GM18517 (cell line): Measurements from ENCODE around the gene CCDC181.
"Not testable (repeated sequence)": the region's sequence is repeated elsewhere in the genome, so short reads cannot be mapped to it uniquely, and the experiment has no call there.

ENCODE experiments used
- ATAC-seq: cut with Tn5 transposase; IDR thresholded peaks from one replicate; pipeline ENCODE4 v1.9.1; 2021; ENCODE audit warnings: mild to moderate bottlenecking, moderate library complexity; ENCODE audit not compliant: unreplicated experiment

CCDC181 gene

DNA sequence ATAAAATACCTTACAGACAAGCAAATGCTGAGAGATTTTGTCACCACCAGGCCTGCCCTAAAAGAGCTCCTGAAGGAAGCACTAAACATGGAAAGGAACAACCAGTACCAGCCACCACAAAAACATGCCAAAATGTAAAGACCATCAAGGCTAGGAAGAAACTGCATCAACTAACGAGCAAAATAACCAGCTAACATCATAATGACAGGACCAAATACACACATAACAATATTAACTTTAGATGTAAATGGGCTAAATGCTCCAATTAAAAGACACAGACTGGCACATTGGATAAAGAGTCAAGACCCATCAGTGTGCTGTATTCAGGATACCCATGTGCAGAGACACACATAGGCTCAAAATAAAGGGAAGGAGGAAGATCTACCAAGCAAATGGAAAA lies 24.7 kb downstream of the CCDC181 start:
- not testable (repeated sequence) for ATAC-seq

DNA sequence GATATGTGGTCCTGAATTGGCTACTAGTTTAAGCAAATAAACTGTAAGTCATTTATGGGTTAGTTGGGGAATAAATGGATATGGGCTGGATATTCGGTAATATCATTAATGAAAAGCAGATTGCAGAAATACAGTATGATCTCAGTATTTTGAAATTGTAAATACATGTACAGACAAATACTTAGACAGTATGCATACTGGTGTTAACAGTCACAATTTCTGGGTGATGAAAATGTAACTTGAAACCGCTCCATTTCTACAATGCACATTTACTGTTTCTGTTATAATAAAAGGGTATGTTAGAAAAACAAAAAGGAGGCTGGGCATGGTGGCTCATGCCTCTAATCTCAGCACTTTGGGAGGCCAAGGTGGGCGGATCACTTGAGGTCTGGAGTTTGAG lies 31.3 kb downstream of the CCDC181 start:
- ATAC-seq, result no peak

DNA sequence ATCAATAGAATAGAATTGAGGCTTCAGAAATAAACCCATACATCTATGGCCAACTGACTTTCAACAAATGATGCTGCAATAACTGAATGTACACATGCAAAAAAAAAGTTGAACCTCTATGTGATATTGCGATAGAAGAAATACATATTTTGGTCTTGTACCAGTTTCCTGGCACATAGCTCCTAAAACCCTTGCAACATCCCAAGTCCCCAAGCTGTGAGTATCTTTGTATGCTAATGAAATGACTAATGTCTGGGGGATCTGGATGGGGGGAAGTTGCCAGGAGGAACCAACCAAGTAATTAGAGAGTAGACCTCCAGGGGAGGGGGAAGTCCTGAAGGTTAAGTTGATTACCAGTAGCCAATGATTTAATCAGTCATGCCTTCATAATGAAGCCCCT lies 34.9 kb downstream of the CCDC181 start:
- no peak for ATAC-seq

DNA sequence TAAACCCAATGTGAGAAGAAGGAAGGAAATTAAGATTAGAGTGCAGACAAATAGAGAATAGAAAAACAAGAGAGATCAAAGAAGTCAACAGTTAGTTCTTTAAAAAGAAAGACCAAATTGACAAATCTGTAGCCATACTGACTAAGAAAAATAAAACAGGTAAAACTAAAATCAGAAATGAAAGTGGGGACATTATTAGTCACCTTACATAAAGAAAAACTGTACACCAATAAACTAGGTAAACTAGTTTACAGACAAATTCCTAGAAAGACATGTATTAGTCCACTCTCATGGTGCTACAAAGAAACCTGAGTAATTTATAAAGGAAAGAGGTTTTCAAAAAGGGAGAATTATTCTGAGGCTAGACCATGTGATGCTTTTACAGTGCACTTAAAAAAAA lies 37.0 kb downstream of the CCDC181 start:
- peak; percentile 84 for ATAC-seq

DNA sequence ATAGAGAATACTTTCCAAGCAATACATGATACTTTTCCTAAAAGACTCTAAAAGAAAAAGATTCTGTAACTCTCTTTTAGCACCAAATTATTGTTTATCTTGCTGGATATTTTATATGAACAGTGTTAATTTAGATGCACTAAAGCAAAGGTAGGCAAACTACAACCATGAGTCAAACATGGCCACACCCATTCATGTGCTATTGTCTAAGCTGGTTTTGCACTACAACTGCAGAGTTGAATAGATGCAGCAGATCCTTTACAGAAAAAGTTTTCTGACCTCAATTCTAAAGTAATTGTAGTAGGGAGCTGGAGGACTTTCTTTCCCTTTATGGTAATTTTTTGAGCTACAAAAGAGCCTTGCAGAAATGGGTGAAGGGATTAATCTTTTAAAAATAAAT lies 39.9 kb downstream of the CCDC181 start:
- no peak for ATAC-seq

DNA sequence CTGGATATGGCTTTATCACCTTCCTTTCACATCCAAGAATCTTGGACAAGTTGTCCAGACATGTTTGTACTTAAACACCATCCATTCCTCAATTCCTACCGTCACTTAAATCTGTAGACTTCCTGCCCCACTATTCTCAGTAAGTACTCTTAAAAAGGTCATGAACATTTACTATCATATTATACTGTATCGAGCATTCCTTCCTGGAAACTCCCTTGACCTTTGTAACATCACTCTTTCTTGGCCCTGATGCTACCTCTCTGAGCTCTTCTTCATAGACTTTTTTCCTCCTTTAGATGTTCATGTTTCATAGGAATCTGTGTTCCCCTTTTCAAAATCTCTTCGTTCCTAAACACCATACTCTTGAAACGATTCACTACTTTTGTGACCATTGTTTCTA lies 43.8 kb downstream of the CCDC181 start:
- no peak for ATAC-seq

DNA sequence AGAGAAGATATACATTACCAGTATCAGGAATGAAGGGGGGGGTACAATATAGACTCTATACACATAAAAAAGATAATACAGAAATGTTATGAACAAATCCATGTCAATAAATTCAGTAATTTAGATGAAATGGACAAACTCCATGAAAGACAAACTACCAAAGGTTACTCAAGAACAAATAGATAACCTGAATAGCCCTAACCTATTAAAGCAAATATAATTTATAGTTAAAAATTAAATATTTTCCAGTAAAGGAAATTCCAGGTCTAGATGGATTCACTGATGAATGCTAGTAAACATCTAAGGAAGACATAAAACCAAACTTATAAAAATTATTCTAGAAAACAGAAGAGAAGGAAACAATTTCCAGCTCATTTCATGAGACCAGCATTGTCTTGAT lies 46.1 kb downstream of the CCDC181 start:
- no peak for ATAC-seq

DNA sequence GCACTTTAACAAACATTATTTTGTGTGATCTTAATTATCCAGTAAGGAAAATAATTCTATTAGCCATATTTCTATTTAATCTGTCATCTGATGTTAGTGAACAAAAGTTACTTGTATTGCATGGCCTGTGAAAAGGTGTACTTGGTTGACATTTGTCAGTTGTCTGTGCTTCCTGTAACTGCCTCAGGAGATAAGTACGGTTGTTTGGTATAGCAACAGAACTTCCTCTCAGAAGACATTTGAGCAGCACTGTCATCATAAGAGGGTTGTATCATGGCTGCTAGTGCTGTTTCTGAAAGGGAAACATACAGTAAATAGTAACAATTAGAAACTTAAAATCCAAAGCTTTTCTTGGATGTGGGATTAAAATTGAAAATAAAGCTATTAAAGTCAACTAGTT lies 55.9 kb downstream of the CCDC181 start:
- no peak for ATAC-seq

DNA sequence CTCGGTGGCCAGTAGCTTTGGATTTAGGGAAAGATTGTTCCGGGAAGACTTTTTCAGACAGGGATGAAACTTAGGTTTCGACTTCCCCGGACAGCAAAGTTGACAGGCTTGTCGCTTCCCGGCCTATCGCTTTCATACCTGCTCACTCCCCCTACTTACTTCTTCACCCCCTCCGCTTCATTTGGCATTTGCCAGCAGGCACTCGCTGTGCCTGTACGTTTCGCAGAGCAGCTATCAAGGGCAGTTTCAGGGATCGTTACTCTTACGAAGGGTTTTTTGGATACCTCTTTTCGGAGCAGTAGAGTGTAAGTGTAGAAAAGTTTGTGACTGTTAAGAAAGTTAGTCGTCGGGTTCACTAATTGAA lies 58.9 kb downstream of the CCDC181 start:
- ATAC-seq, result peak; percentile 17

DNA sequence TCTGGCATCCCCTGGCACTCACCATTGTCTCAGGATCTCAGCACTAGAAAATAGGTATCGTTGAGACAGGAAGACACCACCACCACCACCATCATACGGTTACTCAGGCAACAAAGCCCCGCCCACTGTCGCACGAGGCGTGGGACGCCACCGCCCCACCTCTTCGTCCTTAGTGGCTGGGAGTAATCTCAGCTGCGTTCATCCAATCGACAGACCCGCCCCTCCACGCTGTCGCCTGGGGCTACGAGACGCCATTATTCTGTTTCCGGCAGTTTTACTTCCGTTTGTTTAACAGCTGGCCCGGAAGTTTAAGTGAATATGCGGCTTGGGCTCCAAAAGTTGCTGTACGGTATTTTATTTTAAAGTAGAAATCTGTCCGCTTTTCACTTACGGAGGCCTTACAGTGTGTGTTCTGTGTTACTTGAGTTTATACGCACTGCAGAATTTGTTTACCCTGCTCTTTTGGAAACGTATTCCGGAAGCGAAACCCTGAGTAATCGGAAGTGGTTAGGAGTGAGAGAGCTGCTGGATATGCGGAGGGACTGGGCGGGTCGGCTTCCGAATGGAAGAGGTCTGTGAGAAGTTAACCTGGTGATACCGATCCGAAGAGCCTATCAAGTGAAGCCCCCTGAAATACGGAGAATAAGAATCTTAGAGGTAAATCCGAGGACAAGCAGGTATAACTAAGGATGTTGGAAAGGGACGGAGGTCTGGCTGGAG lies 59.4 kb downstream of the CCDC181 start, which contains the start of the genes BLZF1 and NME7:
Gene BLZF1, plus strand, starts transcription at position 510 of the 720 bp plus-strand sequence. CDS start 1,328 bp downstream, outside the sequence.
Gene NME7, minus strand, starts transcription at position 112 of the 720 bp plus-strand sequence. Its CDS starts 87 bp downstream, at position 25.
- peak; percentile 93 for ATAC-seq

DNA sequence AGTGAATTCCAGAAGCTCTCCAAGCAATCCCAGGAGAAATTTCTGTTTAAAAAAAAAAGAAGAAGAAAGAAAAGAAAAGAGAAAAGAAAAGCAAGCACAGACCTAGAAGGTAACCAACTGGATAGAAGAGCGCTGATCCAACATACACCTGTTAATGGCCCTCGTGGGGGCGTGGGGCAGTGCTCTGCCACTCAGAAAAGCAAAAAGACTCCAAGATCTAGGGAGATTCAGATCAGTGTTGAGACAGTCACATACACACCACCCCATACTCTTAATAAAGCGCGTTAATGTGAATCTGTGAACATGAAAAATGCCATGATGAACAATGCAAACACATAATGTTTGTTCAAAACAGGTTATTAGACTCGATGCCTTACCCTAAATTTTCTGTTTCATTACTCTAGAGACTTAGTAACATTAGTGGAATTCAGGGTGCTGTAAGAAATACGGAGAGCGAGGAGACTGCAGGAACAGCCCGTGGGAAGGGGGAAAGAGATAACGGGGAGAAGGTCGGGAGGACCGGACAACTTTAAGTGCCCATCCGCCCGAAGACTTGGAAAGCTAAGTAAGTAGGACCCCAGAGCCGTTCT lies 60.1 kb downstream of the CCDC181 start:
- ATAC-seq, result no peak

DNA sequence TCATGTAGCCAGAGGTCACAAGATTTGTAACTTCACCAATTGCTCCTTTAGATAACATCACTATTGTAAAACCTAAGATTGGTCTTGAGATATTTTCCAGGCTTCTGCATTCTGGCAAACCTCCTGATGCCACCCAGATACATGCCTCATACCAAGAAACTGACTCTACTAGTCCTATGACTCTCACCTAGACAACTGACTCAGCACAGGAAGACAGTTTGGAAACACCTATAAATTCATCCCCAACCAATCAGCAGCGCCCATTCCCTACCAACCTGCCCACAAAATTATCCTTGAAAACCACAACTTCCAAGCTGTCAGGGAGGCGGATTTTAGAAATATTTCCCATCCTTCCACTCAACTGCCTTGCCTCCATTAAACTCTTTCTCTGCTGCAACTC lies 62.3 kb downstream of the CCDC181 start:
- no peak for ATAC-seq

DNA sequence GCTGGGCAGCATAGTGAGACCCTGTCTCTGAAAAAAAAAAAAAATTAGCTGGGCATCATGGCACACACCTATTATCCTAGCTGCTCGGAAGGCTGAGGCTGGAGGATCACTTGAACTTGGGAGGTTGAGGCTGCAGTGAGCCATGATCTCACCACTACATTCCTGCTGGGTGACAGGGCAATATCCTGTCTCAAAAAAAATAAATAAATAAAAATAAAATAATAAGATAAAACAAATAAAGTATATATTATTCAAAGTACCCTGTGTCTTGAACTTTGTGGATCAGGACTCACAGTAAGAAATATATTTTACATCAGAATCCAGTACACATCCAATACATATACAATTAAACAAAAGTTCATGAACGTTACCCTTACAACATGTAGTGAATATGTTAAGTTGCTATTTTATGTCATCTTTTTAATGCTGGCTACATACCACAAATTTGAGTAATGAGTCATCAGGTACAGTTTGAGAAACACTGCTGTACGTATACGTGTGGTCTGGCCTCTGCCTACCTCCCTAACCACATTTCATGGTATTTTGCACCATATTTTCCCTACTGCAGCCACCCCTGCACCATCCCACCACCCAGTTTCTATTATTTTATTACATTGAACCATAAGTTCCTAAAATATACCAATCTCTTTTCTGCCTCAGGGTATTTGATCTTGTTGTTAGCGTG lies 64.1 kb downstream of the CCDC181 start:
- ATAC-seq, result peak; percentile 29

DNA sequence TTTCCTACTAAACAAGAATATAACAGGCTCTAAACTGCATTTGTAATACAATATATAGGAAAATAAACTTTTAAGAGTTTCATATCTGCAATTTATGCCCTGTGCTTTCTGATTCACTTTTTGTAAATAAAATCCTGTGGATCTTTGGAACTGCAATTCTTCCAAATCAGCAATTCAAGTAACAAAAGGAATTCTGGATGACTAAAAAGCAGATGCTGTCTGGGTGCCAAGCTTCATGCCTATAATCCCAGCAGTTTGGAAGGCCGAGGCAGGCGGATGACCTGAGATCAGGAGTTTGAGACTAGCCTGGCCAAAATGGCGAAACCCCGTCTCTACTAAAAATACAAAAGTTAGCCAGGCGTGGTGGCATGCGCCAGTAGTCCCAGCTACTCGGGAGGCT lies 66.0 kb downstream of the CCDC181 start:
- ATAC-seq, result no peak

DNA sequence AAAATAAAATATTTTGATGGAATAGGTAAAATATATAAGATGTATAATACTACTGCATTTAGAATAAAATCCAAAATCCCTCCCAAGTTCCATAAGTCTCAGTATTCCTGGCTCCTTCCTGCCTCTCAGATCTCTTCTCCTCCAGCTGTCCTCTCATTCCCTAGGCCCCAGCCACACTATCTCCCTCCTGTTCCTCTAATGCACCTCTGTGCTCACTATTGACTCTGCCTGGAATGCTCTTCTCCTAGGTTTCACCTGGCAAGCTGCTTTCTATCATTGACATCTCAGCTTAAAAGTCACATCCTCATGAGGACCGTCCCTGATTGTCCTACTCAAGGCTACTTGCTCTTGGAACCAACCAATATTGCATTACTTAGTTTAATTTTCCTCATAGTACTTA lies 66.9 kb downstream of the CCDC181 start:
- no peak for ATAC-seq

DNA sequence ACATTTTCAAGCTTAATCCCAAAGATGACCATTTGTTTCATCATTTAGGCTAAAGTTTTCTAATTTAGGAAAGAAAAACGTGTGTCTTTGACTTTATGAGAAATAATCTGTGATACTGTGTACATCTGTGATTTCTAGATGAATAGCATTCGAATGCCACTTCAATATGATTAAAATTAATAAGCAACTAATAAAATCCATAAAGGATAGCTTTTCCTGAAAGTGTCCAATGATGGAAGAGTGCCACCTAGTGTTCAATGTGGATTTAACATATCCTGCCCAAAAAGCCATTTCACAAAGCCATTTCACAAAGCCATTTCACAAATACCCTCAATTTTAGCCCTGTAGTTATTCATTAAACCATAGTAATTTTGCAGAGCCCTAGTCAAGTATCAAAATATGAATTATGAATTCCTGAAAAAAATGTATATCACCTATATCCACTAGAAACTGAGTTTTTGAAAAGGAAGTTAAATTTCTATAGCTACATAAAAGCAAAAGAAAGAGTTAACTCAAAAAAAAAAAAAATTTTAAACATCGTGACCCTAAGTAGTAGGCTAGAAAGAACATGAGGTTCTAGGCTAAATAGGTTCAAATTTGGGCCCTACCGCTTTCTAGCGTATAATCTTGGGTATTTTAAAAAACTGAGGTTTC lies 78.8 kb downstream of the CCDC181 start:
- ATAC-seq, result no peak

DNA sequence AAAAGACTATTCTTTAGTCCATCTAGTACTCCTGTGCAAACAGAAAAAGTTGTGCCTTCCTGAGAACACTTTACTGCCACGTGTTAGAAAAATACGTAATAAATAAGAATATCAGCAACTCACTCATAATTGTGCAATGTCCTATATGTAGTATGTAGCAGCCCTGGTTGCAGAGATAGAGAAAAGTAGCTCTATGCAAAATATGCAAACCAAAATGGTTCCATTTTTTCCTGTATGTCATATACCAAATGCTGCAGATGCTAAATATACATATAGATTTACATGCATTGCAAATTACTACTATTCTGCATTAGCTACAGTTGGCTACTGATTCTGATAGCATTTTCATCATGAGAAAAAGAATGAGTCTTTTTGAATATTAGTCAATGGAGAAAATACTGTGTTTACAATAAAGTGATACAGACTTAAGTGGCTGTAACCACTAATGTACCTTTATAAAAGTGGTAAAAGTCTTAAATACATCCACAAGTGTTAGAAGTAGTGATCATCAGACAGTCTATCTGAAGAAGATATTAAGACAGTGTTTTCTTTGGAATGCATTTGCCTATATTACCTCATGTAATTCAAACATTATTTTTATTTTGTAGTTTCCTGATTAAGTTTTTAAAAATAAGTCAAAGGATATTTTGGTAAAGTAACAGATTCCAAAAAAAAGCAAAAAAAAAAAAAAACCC lies 79.4 kb downstream of the CCDC181 start:
- ATAC-seq, result no peak

DNA sequence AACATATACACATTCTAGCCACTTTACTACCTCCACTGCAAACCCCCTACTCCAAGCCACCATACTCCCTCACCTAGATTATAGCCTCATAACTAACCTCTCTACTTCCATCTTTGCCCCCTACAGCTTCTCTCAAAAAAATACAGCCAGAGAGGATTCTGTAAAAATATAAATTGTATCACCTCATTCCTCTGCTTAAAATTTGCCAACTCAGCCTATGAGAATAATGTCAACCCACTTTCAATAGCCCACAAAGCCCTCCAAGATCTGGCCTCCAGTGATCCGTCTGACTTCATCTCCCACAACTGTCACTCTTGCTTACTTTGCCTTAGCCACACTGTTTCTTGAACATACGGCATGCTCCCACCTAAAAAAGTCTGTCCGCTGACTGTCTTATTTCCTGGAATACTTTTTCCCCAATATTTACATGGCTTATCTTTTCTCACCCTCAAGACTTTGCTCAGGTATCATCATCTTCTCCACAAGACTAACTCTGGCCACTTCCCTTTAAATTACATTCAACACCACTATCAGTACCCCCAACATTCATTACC lies 81.2 kb downstream of the CCDC181 start:
- no peak for ATAC-seq

DNA sequence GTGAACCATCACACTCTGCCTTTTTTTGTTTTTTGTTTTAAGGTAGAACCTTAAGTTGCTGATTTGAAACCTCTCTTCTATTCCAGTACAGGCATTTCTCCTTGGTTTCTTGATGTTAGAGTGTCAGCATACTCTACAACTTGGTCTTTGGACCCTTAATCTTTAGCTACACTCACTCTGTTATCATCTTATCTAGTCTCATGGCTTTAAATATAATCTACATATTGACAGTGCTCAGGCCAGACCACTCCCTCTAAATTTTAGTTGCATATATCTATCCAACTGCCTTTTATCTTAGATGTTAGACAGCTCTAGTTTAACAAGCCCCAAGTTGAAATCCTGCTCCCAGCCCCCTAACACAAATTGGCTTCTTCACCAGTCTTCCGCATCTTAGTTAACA lies 81.8 kb downstream of the CCDC181 start:
- no peak for ATAC-seq
